Progenitor cell of endocrine pancreas (in vitro differentiated cells): ENCODE data around the gene FAXDC2. TPM values are rescaled to one million over a fixed set of nuclear protein-coding genes. Genes with fewer than 3 reads are reported as not detected.

ENCODE experiments used
- DNase-seq: peaks from one replicate; pipeline ENCODE4 v3.0.0; 2021; ENCODE audit warnings: low spot score; ENCODE audit not compliant: unreplicated experiment
- H3K27ac Mint-ChIP-seq: 2 replicates; pipeline ENCODE4 v1.8.0; 2021; ENCODE audit warnings: mild to moderate bottlenecking, moderate library complexity, mixed read lengths
- H3K27me3 Mint-ChIP-seq: 2 replicates; pipeline ENCODE4 v1.8.0; 2021; ENCODE audit warnings: mixed read lengths
- H3K36me3 Mint-ChIP-seq: 2 replicates; pipeline ENCODE4 v1.8.0; 2022; ENCODE audit warnings: mixed read lengths; ENCODE audit not compliant: insufficient read depth
- H3K4me1 Mint-ChIP-seq: 2 replicates; pipeline ENCODE4 v1.8.0; 2021; ENCODE audit warnings: low read depth, mixed read lengths
- H3K4me3 Mint-ChIP-seq: 2 replicates; pipeline ENCODE4 v1.8.0; 2021; ENCODE audit warnings: low read depth, mild to moderate bottlenecking, moderate library complexity, mixed read lengths
- H3K9me3 Mint-ChIP-seq: 2 replicates; pipeline ENCODE4 v1.8.0; 2021; ENCODE audit warnings: low read depth, mixed read lengths
- total RNA-seq: library from RNA; stranded (reverse); gene quantifications from 2 replicates; pipeline ENCODE4 v1.2.1, GENCODE V29; 2021
- TF ChIP-seq, protein P1 (sequence below): fragments of 200-600 bp; sonication (generic); IDR thresholded peaks from one replicate; pipeline ENCODE4 v1.5.0; 2021; ENCODE audit warnings: antibody characterized with exemption, mild to moderate bottlenecking; ENCODE audit not compliant: unreplicated experiment

FAXDC2 gene
- total RNA-seq, 1 donor from 2014 or later, result 15.8 TPM

DNA sequence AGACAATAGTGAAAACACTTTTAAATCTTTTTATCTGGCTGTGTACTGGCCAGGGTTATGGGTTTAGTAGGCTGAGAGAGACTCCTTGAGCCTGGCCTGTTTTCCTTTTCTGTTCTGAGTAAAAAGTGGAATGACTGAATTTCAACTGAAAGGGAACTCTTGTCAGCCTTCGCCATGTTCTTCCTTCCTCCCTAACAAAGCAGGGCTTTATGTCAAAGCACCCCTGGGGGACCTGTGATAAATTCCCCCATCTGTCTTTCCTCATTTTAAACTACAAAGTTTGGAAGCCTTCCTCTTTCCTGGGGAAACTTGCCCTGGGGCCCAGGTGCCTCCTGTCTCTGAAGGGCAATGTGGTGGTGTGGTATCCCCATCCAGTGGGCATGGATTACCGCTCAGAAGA, 65.5 kb downstream of the FAXDC2 start:
- Mint-ChIP-seq H3K9me3 (no peaks in the 10 kb centered on the region), H3K4me3 (no peak overlapping the region), H3K27ac (peak overlapping the region; percentile 5), H3K36me3 (no peaks in the 10 kb centered on the region), H3K4me1 (peaks cover 38% of the 10 kb centered on the region), H3K27me3 (no peaks in the 10 kb centered on the region)
- TF ChIP-seq, protein P1, sequence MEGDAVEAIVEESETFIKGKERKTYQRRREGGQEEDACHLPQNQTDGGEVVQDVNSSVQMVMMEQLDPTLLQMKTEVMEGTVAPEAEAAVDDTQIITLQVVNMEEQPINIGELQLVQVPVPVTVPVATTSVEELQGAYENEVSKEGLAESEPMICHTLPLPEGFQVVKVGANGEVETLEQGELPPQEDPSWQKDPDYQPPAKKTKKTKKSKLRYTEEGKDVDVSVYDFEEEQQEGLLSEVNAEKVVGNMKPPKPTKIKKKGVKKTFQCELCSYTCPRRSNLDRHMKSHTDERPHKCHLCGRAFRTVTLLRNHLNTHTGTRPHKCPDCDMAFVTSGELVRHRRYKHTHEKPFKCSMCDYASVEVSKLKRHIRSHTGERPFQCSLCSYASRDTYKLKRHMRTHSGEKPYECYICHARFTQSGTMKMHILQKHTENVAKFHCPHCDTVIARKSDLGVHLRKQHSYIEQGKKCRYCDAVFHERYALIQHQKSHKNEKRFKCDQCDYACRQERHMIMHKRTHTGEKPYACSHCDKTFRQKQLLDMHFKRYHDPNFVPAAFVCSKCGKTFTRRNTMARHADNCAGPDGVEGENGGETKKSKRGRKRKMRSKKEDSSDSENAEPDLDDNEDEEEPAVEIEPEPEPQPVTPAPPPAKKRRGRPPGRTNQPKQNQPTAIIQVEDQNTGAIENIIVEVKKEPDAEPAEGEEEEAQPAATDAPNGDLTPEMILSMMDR, result no peak
- DNase-seq, result no peak

DNA sequence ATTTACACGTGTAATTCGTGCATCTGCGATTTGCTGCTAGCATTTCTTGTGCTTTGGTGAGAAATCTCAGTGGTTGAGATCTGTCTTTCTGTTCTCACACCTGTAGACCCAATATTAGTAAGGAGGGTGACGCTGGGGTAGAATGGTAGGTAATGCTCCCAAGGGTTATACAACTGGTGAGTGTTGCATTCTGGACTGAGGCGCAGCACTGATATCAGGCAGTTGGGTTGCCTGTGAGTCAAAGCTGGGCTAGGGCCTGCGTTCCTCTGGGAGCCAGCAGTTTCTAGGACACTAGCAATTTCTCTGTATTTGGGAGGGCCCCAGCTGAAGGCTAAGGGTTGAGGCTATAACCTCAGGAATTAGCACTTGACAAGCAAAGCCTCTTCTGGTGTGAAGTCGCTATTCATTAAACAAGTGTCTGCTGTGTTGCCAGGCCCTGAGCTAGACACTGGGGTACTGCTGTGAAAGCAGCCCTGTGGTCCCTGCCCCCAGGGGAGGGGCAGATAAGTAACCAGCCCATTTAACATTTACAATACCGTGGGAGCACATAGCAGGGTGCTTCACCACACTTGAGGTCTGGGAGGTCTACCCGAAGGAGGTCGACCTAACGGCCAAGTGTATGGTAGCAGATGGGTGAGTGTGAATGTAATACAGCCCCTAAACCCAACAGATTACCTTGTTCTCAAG, 66.5 kb downstream of the FAXDC2 start:
- Mint-ChIP-seq H3K36me3 (no peaks in the 10 kb centered on the region), H3K27me3 (no peaks in the 10 kb centered on the region), H3K9me3 (no peaks in the 10 kb centered on the region), H3K4me1 (peaks cover 38% of the 10 kb centered on the region), H3K4me3 (no peak overlapping the region), H3K27ac (peak overlapping the region; percentile 69)
- TF ChIP-seq, protein P1, result no peak
- no peak for DNase-seq

DNA sequence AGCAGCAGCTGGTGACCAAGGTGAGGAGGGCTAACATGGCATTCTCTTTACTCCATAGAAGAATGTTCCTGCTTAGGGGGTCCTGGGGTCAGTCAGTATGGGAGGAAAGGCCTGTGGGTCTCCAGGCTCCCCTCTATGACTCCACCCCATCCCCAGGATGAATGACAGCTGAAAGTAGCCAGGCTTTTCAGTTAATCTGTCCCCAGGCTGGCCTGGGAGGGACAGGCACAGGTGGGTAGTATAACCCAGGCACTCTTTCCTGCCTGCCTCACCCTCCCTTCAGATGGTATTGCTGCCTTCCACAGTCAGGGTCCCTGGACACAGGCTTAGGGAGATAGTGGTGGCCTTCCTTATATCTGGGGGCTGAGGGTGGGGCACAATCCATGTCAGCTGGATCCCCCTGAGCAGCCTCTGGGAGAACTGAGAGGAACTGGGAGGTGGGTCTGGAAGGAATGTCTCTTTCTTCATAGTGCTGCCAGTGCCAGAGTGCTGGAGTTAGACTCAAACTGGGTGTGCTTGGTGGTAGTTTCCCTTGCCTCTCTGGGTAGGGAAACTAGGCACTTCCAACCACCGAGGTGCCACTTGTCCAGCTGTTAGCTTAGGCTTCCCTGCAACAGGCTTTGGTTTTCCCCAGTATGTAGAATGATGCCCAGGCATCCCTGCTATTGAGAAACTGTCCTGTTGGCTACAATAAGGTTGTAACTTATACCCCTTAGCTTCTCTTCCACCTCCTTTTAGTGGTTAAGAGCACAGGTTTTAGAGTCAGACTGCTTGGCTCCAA, 67.4 kb downstream of the FAXDC2 start:
- no peaks in the 10 kb centered on the region for H3K27me3 Mint-ChIP-seq

DNA sequence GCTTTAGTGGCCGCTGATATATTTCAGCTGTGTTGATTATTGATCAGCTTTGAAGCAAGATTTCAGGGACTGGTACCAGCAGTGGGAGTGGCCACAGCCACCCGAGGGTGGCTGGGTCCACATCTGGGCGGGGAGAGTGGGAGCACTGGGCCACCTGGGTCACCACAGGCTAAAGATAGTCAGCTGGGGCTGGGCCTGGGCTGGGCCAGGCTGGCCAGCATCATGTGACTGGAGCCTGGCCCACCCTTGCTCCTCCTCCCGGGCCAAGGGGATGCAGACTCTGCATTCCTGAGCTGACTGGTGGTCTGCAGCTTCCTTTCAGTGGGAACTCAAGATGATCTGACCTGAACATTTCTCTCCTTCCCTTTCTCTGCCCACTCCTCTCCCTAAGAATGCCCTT, 68.1 kb downstream of the FAXDC2 start:
- Mint-ChIP-seq H3K36me3 (no peaks in the 10 kb centered on the region), H3K4me3 (no peak overlapping the region), H3K9me3 (no peaks in the 10 kb centered on the region), H3K27ac (no peak overlapping the region), H3K27me3 (no peaks in the 10 kb centered on the region), H3K4me1 (peaks cover 33% of the 10 kb centered on the region)
- TF ChIP-seq, protein P1, result no peak
- no peak for DNase-seq

More for the DNA sequence above, 67.4 kb downstream of the FAXDC2 start:
- peaks cover 37% of the 10 kb centered on the region for H3K4me1 Mint-ChIP-seq
- H3K27ac Mint-ChIP-seq, result peak overlapping the region; percentile 29
- H3K9me3 Mint-ChIP-seq, result no peaks in the 10 kb centered on the region
- TF ChIP-seq, protein P1, result no peak
- H3K36me3 Mint-ChIP-seq, result no peaks in the 10 kb centered on the region
- DNase-seq, result no peak
- H3K4me3 Mint-ChIP-seq, result no peak overlapping the region

DNA sequence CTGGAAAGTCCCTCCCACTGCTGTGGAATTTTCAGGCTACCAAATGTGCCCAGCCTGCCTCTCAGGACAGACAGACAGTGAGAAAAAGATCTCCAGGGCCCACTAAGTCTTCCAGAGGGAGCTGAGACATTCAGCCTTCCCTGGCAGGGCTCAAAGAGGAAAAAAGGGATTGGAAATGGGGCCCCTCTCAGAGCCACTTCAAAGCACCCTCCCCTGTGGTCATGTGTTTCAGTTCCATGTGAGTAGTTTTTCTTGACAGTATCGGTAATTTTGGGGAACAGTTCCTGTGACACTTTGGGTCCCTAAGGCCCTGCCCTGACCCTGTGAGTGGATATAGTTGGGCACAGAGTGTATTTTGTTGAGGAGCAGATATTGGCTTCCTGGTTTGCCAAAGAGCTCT, 70.3 kb downstream of the FAXDC2 start:
- H3K4me1 Mint-ChIP-seq, result peaks cover 21% of the 10 kb centered on the region
- no peak overlapping the region for H3K27ac Mint-ChIP-seq
- TF ChIP-seq, protein P1, result no peak
- no peak overlapping the region for H3K4me3 Mint-ChIP-seq
- no peaks in the 10 kb centered on the region for H3K27me3 Mint-ChIP-seq
- H3K9me3 Mint-ChIP-seq, result no peaks in the 10 kb centered on the region
- no peak for DNase-seq
- no peaks in the 10 kb centered on the region for H3K36me3 Mint-ChIP-seq
